K562 (cell line): ENCODE data around the gene KASH5. TPM values are rescaled to one million over a fixed set of nuclear protein-coding genes. Genes with fewer than 3 reads are reported as not detected.

Experiments used
- ARID1B ChIP-seq: fragments of 450-650 bp; IDR thresholded peaks from 2 replicates; pipeline ENCODE4 v1.6.1; 2016; ENCODE audit warnings: antibody characterized with exemption, mild to moderate bottlenecking, inconsistent platforms
- BRD4 ChIP-seq: fragments of 200-600 bp; sonication (generic); IDR thresholded peaks from 2 replicates; pipeline ENCODE4 v1.6.1; 2017; ENCODE audit warnings: inconsistent platforms
- COPS2 ChIP-seq: fragments of 450-650 bp; conservative IDR thresholded peaks from 2 replicates; pipeline ENCODE4 v1.6.1; 2016; ENCODE audit warnings: mild to moderate bottlenecking, moderate library complexity
- DACH1 ChIP-seq: fragments of 450-650 bp; IDR thresholded peaks from 2 replicates; pipeline ENCODE4 v1.6.1; 2018; ENCODE audit not compliant: partially characterized antibody
- EWSR1 ChIP-seq: fragments of 450-650 bp; IDR thresholded peaks from 2 replicates; pipeline ENCODE4 v1.6.1; 2018; ENCODE audit warnings: borderline replicate concordance, mild to moderate bottlenecking, low read depth, moderate library complexity; ENCODE audit not compliant: partially characterized antibody
- FOXA1 ChIP-seq: fragments of 450-650 bp; IDR thresholded peaks from 2 replicates; pipeline ENCODE4 v1.6.1; 2016; ENCODE audit warnings: mild to moderate bottlenecking, borderline replicate concordance
- GABPB1 ChIP-seq: sonication (generic); formaldehyde crosslinking; IDR thresholded peaks from 2 replicates; pipeline ENCODE4 v1.8.0; 2022; ENCODE audit warnings: mild to moderate bottlenecking, missing genetic modification reagents
- GTF2A2 ChIP-seq: IDR thresholded peaks from 2 replicates; pipeline ENCODE4 v1.6.1; 2016; ENCODE audit warnings: mild to moderate bottlenecking, missing genetic modification characterization, missing compliant biosample characterization
- HEY1 ChIP-seq: fragments of 250-450 bp; sonication (Bioruptor Pico); IDR thresholded peaks from 2 replicates; pipeline ENCODE4 v1.5.0; 2020; ENCODE audit warnings: mild to moderate bottlenecking, moderate library complexity, borderline replicate concordance
- KAT2B ChIP-seq: IDR thresholded peaks from one replicate; pipeline ENCODE4 v1.6.1; 2012; ENCODE audit warnings: low read depth, mild to moderate bottlenecking, control low read depth, inconsistent platforms, low read length, moderate library complexity
- MCM7 ChIP-seq, 2 experiments: fragments of 450-650 bp; IDR thresholded peaks; 2 replicates each; pipeline ENCODE4 v1.6.1; 2016 to 2018
- NCOA4 ChIP-seq: fragments of 450-650 bp; IDR thresholded peaks from 2 replicates; pipeline ENCODE4 v1.6.1; 2018; ENCODE audit warnings: mild to moderate bottlenecking; ENCODE audit not compliant: partially characterized antibody
- NEUROD1 ChIP-seq: fragments of 150-350 bp; IDR thresholded peaks from 2 replicates; pipeline ENCODE4 v1.6.1; 2014; ENCODE audit warnings: borderline replicate concordance, low read length, low read depth; ENCODE audit not compliant: partially characterized antibody
- NR2C2 ChIP-seq, 2 experiments: fragments of 200-800 bp in 1 of 2; sonication (Bioruptor generic) in 1 of 2; sonication (generic) in 1 of 2; formaldehyde crosslinking in 1 of 2; IDR thresholded peaks; 2 replicates each; pipeline versions ENCODE4 v1.6.1 to v1.8.0; 2016 to 2022; ENCODE audit warnings: mild to moderate bottlenecking in 1 of 2, missing compliant biosample characterization in 1 of 2, missing genetic modification characterization in 1 of 2, missing genetic modification reagents in 1 of 2
- NRF1 ChIP-seq, 2 experiments: fragments of 450-650 bp; IDR thresholded peaks in 1 of 2; conservative IDR thresholded peaks in 1 of 2; 2 replicates each; pipeline ENCODE4 v1.6.1; 2014; ENCODE audit warnings: mild to moderate bottlenecking in 2 of 2
- PTRF ChIP-seq: fragments of 450-650 bp; IDR thresholded peaks from 2 replicates; pipeline ENCODE4 v1.6.1; 2016; ENCODE audit warnings: mild to moderate bottlenecking, missing genetic modification characterization, missing compliant biosample characterization
- RAD21 ChIP-seq, 2 experiments: fragments of 250-450 bp in 1 of 2; fragments of 450-650 bp in 1 of 2; sonication (Bioruptor Pico) in 1 of 2; formaldehyde crosslinking in 1 of 2; IDR thresholded peaks in 1 of 2; conservative IDR thresholded peaks in 1 of 2; 2 replicates each; pipeline versions ENCODE4 v1.4.0 to v1.8.0; 2020 to 2022; ENCODE audit warnings: mild to moderate bottlenecking in 2 of 2, moderate library complexity in 1 of 2
- SMAD3 ChIP-seq: fragments of 450-650 bp; formaldehyde crosslinking; conservative IDR thresholded peaks from 2 replicates; pipeline ENCODE4 v1.4.0; 2020; ENCODE audit warnings: mild to moderate bottlenecking
- SP2 ChIP-seq: IDR thresholded peaks from 2 replicates; pipeline ENCODE4 v1.6.1; 2011; ENCODE audit warnings: mild to moderate bottlenecking, low read depth, low read length, moderate library complexity; ENCODE audit not compliant: poor library complexity, severe bottlenecking; ENCODE audit errors: extremely low read depth
- XRCC5 ChIP-seq: fragments of 200-400 bp; formaldehyde crosslinking; IDR thresholded peaks from 2 replicates; pipeline ENCODE4 v1.6.1; 2017; ENCODE audit warnings: low read depth, mild to moderate bottlenecking, low read length
- ZNF217 ChIP-seq: sonication (generic); formaldehyde crosslinking; IDR thresholded peaks from 2 replicates; pipeline ENCODE4 v1.8.0; 2022; ENCODE audit warnings: mild to moderate bottlenecking, missing genetic modification reagents
- ZNF224 ChIP-seq: sonication (generic); formaldehyde crosslinking; IDR thresholded peaks from 2 replicates; pipeline ENCODE4 v1.8.0; 2022; ENCODE audit warnings: mild to moderate bottlenecking, missing genetic modification reagents
- ZNF507 ChIP-seq: conservative IDR thresholded peaks from 2 replicates; pipeline ENCODE4 v1.6.1; 2017; ENCODE audit warnings: missing genetic modification characterization, missing compliant biosample characterization
- ZNF57 ChIP-seq: fragments of 450-650 bp; formaldehyde crosslinking; IDR thresholded peaks from 2 replicates; pipeline ENCODE4 v1.4.0; 2020; ENCODE audit warnings: mild to moderate bottlenecking, moderate library complexity
- ZNF644 ChIP-seq: fragments of 200-800 bp; sonication (Bioruptor generic); IDR thresholded peaks from 2 replicates; pipeline ENCODE4 v1.6.1; 2016; ENCODE audit warnings: low read depth, missing genetic modification characterization, missing compliant biosample characterization
- ZSCAN32 ChIP-seq: fragments of 450-650 bp; formaldehyde crosslinking; IDR thresholded peaks from 2 replicates; pipeline ENCODE4 v1.4.0; 2020; ENCODE audit warnings: mild to moderate bottlenecking, moderate library complexity
- polyA plus RNA-seq, 8 experiments: library from polyadenylated mRNA; depleted of rRNA in 4 of 8; stranded (reverse) in 5 of 8; unstranded in 3 of 8; fragments of >200 nt; fragmentation: Nextera tagmentation in 2 of 8; fragmentation: Illumina TruSeq in 1 of 8; extraction: Ambion mirVana in 2 of 8; extraction: Trizol in 1 of 8; gene quantifications; 2 replicates each; pipeline versions ENCODE4 v1.2.1 to v1.2.3, GENCODE V29; 2011 to 2014; ENCODE audit warnings: inconsistent platforms in 1 of 8, missing spikeins in 1 of 8
- total RNA-seq, 7 experiments: library from RNA; depleted of rRNA in 6 of 7; stranded (reverse); fragments of >200 nt in 6 of 7; fragmentation: Illumina TruSeq in 2 of 7; extraction: Trizol in 2 of 7; gene quantifications; 2 replicates each; pipeline versions ENCODE4 v1.2.1 to v1.2.3, GENCODE V29; 2011 to 2021; ENCODE audit warnings: low replicate concordance in 1 of 7
- TF ChIP-seq, protein P1 (sequence below): fragments of 250-450 bp; sonication (Bioruptor Pico); IDR thresholded peaks from 2 replicates; pipeline ENCODE4 v1.9.0; 2021; ENCODE audit warnings: mild to moderate bottlenecking, inconsistent platforms
- TF ChIP-seq, protein P2 (sequence below): fragments of 450-650 bp; IDR thresholded peaks from 2 replicates; pipeline ENCODE4 v1.6.1; 2016; ENCODE audit warnings: antibody characterized with exemption

KASH5 gene
- total and polyA plus RNA-seq, 9 of the 15 experiments (the other 6 are each of a cell fraction or from before 2014, with no cell fraction given): 0.07 to 0.84 (median 0.34) TPM; not detected in 1

GRCh38 chr19:49436381-49437017, 48.5 kb downstream of the KASH5 start (continued):
- TF ChIP-seq MCM7 (IDR thresholded peaks at IDR 0.05): no peak
- peak in 1 of 2 experiments; percentile 20; a peak in 1 of 4 replicates for TF ChIP-seq RAD21 (CRISPR knock-in tag; conservative IDR thresholded peaks at IDR 0.05 in 1 of 2, IDR thresholded peaks at IDR 0.05 in 1 of 2)
- TF ChIP-seq KAT2B: no peak
- TF ChIP-seq ZNF224 (CRISPR knock-in tag): no peak
- no peak for TF ChIP-seq HEY1 (CRISPR knock-in tag)
- no peak for TF ChIP-seq EWSR1
- TF ChIP-seq NCOA4: no peak
- TF ChIP-seq ZNF644 (tag): no peak
- no peak for TF ChIP-seq ZNF57 (CRISPR knock-in tag)
- TF ChIP-seq COPS2: no peak
- peak; percentile 12 to 46; a peak in 2 of 4 replicates for TF ChIP-seq NRF1 (conservative IDR thresholded peaks at IDR 0.05 in 1 of 2, IDR thresholded peaks at IDR 0.05 in 1 of 2)
- no peak for TF ChIP-seq NEUROD1
- TF ChIP-seq SP2: no peak
- no peak for TF ChIP-seq GTF2A2 (tag)
- no peak for TF ChIP-seq SMAD3 (CRISPR knock-in tag)
- no peak for TF ChIP-seq ZNF217 (CRISPR knock-in tag)
- TF ChIP-seq GABPB1 (CRISPR knock-in tag): no peak
- no peak for TF ChIP-seq BRD4
- TF ChIP-seq DACH1: no peak
- TF ChIP-seq XRCC5: no peak
- TF ChIP-seq PTRF (tag): no peak
- TF ChIP-seq ZSCAN32 (CRISPR knock-in tag): no peak
- TF ChIP-seq ARID1B: no peak
- TF ChIP-seq, protein P1, sequence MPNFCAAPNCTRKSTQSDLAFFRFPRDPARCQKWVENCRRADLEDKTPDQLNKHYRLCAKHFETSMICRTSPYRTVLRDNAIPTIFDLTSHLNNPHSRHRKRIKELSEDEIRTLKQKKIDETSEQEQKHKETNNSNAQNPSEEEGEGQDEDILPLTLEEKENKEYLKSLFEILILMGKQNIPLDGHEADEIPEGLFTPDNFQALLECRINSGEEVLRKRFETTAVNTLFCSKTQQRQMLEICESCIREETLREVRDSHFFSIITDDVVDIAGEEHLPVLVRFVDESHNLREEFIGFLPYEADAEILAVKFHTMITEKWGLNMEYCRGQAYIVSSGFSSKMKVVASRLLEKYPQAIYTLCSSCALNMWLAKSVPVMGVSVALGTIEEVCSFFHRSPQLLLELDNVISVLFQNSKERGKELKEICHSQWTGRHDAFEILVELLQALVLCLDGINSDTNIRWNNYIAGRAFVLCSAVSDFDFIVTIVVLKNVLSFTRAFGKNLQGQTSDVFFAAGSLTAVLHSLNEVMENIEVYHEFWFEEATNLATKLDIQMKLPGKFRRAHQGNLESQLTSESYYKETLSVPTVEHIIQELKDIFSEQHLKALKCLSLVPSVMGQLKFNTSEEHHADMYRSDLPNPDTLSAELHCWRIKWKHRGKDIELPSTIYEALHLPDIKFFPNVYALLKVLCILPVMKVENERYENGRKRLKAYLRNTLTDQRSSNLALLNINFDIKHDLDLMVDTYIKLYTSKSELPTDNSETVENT (CRISPR knock-in tag): no peak
- TF ChIP-seq, protein P2, sequence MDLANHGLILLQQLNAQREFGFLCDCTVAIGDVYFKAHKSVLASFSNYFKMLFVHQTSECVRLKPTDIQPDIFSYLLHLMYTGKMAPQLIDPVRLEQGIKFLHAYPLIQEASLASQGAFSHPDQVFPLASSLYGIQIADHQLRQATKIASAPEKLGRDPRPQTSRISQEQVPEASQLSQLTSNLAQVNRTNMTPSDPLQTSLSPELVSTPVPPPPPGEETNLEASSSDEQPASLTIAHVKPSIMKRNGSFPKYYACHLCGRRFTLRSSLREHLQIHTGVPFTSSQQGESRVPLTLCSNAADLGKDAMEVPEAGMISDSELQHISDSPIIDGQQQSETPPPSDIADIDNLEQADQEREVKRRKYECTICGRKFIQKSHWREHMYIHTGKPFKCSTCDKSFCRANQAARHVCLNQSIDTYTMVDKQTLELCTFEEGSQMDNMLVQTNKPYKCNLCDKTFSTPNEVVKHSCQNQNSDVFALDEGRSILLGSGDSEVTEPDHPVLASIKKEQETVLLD: no peak
- TF ChIP-seq FOXA1: no peak
- no peak for TF ChIP-seq ZNF507
- TF ChIP-seq NR2C2 (CRISPR knock-in tag; IDR thresholded peaks at IDR 0.05): no peak
- TF ChIP-seq NR2C2 (tag; IDR thresholded peaks at IDR 0.05): no peak
